GM13977 (cell line): ENCODE measurements around the gene ISCU.

Experiments
- DNase-seq: peaks from one replicate; pipeline ENCODE4 v3.0.0; 2012; ENCODE audit warnings: low spot score
- CTCF ChIP-seq: IDR thresholded peaks from 2 replicates; pipeline ENCODE4 v1.5.1; 2012; ENCODE audit warnings: mild to moderate bottlenecking, control low read depth; ENCODE audit not compliant: insufficient read depth; ENCODE audit errors: extremely low read depth, missing control alignments
- in situ Hi-C: fragments of 300-500 bp; cut with MboI; formaldehyde crosslinking; loops from one replicate; pipeline ENCODE4 v1.12.0; 2022; ENCODE audit warnings: low sequenced_read_pairs, low pct_unique_long_range_greater_than_20kb, mixed read lengths, inconsistent platforms; ENCODE audit not compliant: unreplicated experiment

Gene ISCU

DNA sequence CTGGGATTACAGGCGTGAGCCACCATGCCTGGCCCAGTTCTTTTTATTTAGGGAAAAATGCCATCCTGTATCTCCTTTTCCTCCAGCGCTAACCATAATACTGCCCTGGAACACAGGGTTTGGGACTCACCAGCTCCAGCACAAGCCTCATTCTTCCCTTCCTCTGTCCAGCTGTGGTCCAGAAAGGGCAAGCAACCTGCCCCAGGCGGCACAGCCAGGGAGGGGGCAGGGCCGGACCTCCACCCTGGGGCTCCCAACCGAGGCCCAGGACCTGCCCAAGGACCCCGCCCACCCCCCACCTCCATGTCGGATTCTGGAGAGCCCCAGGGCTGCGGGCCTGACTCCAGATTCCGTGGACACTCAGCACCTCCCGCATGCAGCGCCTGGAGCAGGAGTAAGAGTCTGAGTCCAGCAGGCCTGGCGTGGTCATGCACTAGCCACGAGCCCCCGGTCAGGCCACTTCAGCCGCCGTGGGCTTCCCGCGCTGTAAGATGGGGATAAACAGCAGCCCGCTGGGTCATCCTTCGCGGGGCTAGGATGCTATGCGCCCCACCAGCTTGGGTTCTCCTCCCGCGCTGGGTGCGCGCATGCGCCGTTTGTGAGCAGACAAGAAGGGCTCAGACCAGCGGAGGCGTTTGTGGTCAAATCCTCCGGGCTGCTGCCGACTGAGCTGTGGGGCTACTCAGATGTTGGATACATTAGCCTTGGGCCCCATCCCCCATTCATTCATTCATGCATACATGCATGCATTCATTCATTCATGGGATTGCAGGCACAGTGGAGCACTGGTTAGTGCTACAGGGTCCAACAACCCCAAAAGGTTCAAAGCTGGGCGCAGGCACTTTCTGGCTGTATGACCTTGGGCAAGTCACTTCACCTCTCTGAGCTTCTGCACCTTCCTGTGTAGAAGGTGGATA is 19.2 kb downstream of the ISCU start:
- no peak for DNase-seq

GRCh38 chr12:108582509-108582908 is 20.1 kb downstream of the ISCU start:
- TF ChIP-seq CTCF: no peak
- DNase-seq: no peak

More for the DNA sequence above, 19.2 kb downstream of the ISCU start:
- TF ChIP-seq CTCF: no peak
- in situ Hi-C loops: no loop called here

GRCh38 chr12:108582978-108583770 is 20.8 kb downstream of the ISCU start:
- no peak for DNase-seq
- no peak for TF ChIP-seq CTCF
- in situ Hi-C loops: no loop called here

More at GRCh38 chr12:108582509-108582908, 20.1 kb downstream of the ISCU start:
- in situ Hi-C loops: no loop called here

DNA sequence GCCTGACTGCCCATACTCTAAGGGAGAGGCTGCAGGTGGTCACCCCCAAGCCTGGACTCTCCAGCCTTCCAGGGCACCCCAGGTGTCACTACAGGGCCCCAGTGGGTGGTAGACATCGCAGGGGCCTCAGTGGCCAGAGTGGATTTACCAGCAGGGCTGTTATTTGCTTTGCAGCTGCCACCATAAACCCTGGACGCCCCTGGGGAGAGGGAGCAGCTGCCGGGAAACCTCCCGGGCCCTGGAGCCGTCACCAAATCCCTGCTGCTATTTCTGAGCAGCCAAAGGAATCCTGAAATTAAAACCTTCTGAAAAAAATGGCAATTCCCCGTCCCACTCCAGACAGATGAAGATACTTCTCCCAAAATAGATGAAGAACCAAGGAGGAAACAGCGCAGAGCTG is 21.6 kb downstream of the ISCU start:
- TF ChIP-seq CTCF: no peak
- no peak for DNase-seq
- in situ Hi-C loops: no loop called here

DNA sequence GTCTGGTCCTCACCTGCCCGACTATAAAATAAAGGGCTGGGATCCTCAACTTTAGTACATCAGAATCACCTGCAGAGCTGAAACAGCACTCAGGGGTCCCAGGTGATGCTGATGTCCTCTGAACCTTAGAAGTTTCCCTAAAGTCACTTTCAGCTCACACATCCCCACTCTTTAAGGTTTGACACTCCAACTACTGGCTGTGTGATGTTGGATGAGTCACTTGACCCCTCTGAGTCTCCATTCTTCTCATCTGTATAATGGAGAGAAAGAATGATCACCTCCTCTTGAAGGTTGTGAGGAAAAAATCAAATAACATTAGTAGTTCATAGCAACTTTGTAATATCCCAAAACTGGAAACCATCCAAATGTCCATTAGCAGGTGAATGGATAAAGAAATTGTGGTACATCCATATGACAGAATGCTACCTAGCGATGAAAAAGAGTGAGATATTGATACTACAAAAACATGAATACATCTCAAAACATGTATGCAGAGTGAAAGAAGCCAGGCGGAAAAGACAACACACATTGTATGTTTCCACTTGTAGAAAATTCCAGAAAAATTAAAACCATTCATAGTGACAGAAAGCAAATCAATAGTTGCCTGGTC is 22.2 kb downstream of the ISCU start:
- no peak for DNase-seq
- TF ChIP-seq CTCF: no peak
- in situ Hi-C loops: no loop called here

DNA sequence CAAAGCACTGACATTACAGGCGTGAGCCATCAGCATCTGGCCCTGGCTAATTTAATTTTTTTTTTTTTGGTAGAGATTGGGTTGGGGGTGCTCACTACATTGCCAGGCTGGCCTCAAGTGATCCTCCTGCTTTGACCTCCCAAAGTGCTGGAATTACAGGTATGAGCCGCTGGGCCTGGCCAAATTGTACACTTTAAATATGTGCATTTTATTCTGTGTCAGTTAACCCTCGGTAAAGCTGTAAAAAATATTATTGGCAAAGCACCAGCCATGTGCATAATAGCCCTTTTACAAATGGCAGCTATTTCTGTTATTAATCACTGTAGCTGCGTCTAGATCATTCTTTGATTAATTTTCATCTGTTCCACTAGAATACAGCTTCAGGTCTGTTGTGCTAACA is 23.5 kb downstream of the ISCU start:
- no peak for DNase-seq
- in situ Hi-C loops: no loop called here
- TF ChIP-seq CTCF: no peak
